Measurements from ENCODE around the gene RNLS.

DNA sequence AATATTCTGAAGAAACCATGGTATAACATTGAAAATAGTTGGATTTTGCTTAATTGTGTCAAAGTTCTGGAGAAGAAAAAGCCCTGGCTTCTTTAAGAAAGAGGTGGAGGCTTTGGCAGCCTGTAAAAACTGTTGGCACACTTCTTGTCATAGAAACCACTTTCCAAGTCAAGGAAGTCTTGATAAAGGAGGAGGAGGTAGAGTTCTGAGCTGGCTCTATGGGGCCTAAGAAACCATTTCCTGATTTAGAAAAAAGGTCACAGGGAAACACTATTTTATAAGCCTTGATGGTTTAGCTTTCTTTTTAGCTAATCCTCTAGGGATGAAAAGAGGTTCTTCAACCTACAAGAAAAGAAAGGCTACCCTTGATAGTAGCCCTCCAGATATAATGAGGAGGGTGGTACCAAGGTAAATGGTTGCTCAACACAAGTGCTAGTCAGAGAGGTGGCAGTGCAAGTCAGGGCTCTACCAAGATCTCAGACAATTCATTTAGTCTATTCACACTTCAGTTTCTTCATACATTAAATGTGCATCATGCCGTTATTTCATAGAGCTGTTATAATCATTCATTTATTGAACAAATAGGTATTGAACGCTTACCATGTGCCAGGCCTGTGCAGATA lies 346.9 kb downstream of the RNLS start:
- TF ChIP-seq, protein P1, sequence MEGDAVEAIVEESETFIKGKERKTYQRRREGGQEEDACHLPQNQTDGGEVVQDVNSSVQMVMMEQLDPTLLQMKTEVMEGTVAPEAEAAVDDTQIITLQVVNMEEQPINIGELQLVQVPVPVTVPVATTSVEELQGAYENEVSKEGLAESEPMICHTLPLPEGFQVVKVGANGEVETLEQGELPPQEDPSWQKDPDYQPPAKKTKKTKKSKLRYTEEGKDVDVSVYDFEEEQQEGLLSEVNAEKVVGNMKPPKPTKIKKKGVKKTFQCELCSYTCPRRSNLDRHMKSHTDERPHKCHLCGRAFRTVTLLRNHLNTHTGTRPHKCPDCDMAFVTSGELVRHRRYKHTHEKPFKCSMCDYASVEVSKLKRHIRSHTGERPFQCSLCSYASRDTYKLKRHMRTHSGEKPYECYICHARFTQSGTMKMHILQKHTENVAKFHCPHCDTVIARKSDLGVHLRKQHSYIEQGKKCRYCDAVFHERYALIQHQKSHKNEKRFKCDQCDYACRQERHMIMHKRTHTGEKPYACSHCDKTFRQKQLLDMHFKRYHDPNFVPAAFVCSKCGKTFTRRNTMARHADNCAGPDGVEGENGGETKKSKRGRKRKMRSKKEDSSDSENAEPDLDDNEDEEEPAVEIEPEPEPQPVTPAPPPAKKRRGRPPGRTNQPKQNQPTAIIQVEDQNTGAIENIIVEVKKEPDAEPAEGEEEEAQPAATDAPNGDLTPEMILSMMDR (conservative IDR thresholded peaks at IDR 0.05; ENCODE audit: low read length): no peak
- TF ChIP-seq EZH2phosphoT487 (IDR thresholded peaks at IDR 0.05; ENCODE audit: borderline replicate concordance, low read depth, low read length): no peak

All from OCI-LY7 (cell line).